HepG2 (cell line): Measurements from ENCODE around the gene ALMS1. TPM values are rescaled to one million over a fixed set of nuclear protein-coding genes. Genes with fewer than 3 reads are reported as not detected.

Experiments
- CTCF ChIP-seq: sonication (generic); formaldehyde crosslinking; IDR thresholded peaks from 2 replicates; pipeline ENCODE4 v1.5.0; 2020; ENCODE audit warnings: mild to moderate bottlenecking, missing genetic modification reagents, moderate library complexity
- HIC2 ChIP-seq: sonication (generic); formaldehyde crosslinking; IDR thresholded peaks from 2 replicates; pipeline ENCODE4 v1.9.0; 2022; ENCODE audit warnings: low read depth, missing genetic modification reagents
- HMGA1 ChIP-seq: sonication (generic); formaldehyde crosslinking; conservative IDR thresholded peaks from 2 replicates; pipeline ENCODE4 v1.4.0; 2020; ENCODE audit warnings: missing genetic modification reagents
- POLR2A ChIP-seq, 2 experiments: IDR thresholded peaks; 2 replicates each; pipeline ENCODE4 v1.6.1; 2011; ENCODE audit warnings: low read depth in 2 of 2, low read length in 2 of 2, mild to moderate bottlenecking in 1 of 2, moderate library complexity in 1 of 2; ENCODE audit not compliant: insufficient read depth in 1 of 2
- REST ChIP-seq, 2 experiments: IDR thresholded peaks; 2 replicates each; pipeline ENCODE4 v1.6.1; 2011 to 2012; ENCODE audit warnings: low read length in 2 of 2, borderline replicate concordance in 1 of 2, low read depth in 1 of 2, mild to moderate bottlenecking in 1 of 2, moderate library complexity in 1 of 2
- SALL2 ChIP-seq: sonication (generic); formaldehyde crosslinking; IDR thresholded peaks from 2 replicates; pipeline ENCODE4 v1.8.1; 2023; ENCODE audit warnings: mild to moderate bottlenecking, missing genetic modification reagents, inconsistent platforms
- ZNF12 ChIP-seq: sonication (generic); formaldehyde crosslinking; IDR thresholded peaks from 2 replicates; pipeline ENCODE4 v1.5.0; 2020; ENCODE audit warnings: missing genetic modification reagents
- polyA plus RNA-seq, 8 experiments: library from polyadenylated mRNA; depleted of rRNA in 3 of 8; stranded (reverse) in 7 of 8; unstranded in 1 of 8; fragments of >200 nt; fragmentation: Illumina TruSeq in 4 of 8; extraction: Trizol in 4 of 8; gene quantifications; 2 replicates each; pipeline versions ENCODE4 v1.2.1 to v1.2.3, GENCODE V29; 2011 to 2016; ENCODE audit warnings: low read depth in 4 of 8, missing spikeins in 1 of 8, mixed read lengths in 1 of 8; ENCODE audit not compliant: insufficient read depth in 1 of 8
- total RNA-seq, 5 experiments: library from RNA; depleted of rRNA; stranded (reverse); fragments of >200 nt; fragmentation: Illumina TruSeq; extraction: Trizol; gene quantifications; 2 replicates each; pipeline ENCODE4 v1.2.3, GENCODE V29; 2016; ENCODE audit warnings: low read depth in 1 of 5

Gene ALMS1
- total and polyA plus RNA-seq, 2 of the 13 experiments (the other 11 are each of a cell fraction or from before 2014, with no cell fraction given), result 12.9 to 21.2 TPM

GRCh38 chr2:73654175-73654574 is 268.5 kb downstream of the ALMS1 start (continued):
- TF ChIP-seq SALL2 (CRISPR knock-in tag) (no peak), REST (IDR thresholded peaks at IDR 0.05; ENCODE audit: borderline replicate concordance in 1 of 2, low read depth in 1 of 2, low read length in 2 of 2) (no peak), HMGA1 (no peak), CTCF (no peak), ZNF12 (CRISPR knock-in tag) (no peak), POLR2A (IDR thresholded peaks at IDR 0.05; ENCODE audit: insufficient read depth in 1 of 2, low read depth in 2 of 2, low read length in 2 of 2) (no peak), HIC2 (CRISPR knock-in tag) (no peak)
- TF ChIP-seq, all 625 proteins: peak for 0

Other genes with a start within 250 kb of the ALMS1 start
- not detected in 2 replicates for gene NOTO, start 183.3 kb upstream of the ALMS1 start, total RNA-seq (2016; rRNA removed; fragmentation: Illumina TruSeq; extraction: Trizol)
- not detected in 2 replicates for gene NOTO, start 183.3 kb upstream of the ALMS1 start, polyA plus RNA-seq (2011; rRNA removed)
- 70.4 and 70.6 TPM in 2 replicates for gene SMYD5, start 171.6 kb upstream of the ALMS1 start, total RNA-seq (2016; rRNA removed; fragmentation: Illumina TruSeq; extraction: Trizol)
- 55.8 and 62.2 TPM in 2 replicates for gene SMYD5, start 171.6 kb upstream of the ALMS1 start, polyA plus RNA-seq (2011; rRNA removed)
- gene PRADC1, start 152.6 kb upstream of the ALMS1 start, total RNA-seq (2016; rRNA removed; fragmentation: Illumina TruSeq; extraction: Trizol), result 30.0 and 37.2 TPM in 2 replicates
- 11.6 and 12.1 TPM in 2 replicates for gene PRADC1, start 152.6 kb upstream of the ALMS1 start, polyA plus RNA-seq (2011; rRNA removed)
- 517 and 689 TPM in 2 replicates for gene CCT7, start 151.5 kb upstream of the ALMS1 start, total RNA-seq (2016; rRNA removed; fragmentation: Illumina TruSeq; extraction: Trizol)
- gene CCT7, start 151.5 kb upstream of the ALMS1 start, polyA plus RNA-seq (2011; rRNA removed), result 326 and 347 TPM in 2 replicates
- 3.0 and 4.2 TPM in 2 replicates for gene FBXO41, start 101.4 kb upstream of the ALMS1 start, total RNA-seq (2016; rRNA removed; fragmentation: Illumina TruSeq; extraction: Trizol)
- gene FBXO41, start 101.4 kb upstream of the ALMS1 start, polyA plus RNA-seq (2011; rRNA removed), result 10.3 and 11.1 TPM in 2 replicates
- gene EGR4, start 92.3 kb upstream of the ALMS1 start, total RNA-seq (2016; rRNA removed; fragmentation: Illumina TruSeq; extraction: Trizol), result not detected in 2 replicates
- gene EGR4, start 92.3 kb upstream of the ALMS1 start, polyA plus RNA-seq (2011; rRNA removed), result not detected in 2 replicates